ENCODE measurements around the gene CCDC85A.

The CCDC85A gene

DNA sequence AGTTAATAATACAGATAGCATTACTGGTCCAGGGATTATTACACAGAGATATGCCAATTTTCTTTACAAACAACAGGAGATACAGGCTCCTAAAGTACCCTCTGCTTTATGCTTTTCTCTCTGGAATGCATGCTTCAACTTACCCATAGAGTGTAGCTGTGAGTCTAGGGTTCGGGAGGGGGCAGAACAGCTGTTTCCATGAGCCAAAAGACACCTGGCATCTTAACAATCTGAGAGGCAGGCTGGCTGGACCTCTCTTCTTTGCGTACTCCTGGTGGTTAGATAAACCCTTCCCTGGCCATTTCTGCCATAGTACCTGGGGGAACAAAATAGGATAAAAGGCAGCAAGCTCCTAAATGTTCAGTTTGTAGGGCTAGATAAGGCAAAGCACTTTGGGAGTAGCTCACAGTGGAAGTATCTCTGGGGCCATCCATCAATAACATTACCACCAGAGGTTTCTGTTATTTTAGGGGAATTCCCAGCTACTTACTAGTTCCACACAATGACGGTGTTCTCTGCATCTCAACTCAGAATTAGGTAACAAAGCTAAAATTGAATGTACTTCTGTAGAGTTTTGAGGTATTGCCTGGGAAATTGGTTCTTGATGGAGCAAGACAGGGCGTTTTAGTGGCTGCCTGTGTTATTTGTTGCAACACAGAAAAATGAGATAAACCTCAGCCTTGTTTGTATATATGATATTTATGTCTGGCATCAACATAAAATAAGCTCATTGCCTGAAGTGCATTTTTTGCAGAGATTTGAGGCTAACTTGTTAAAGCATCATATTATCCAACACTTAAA is 6.2 kb upstream of the CCDC85A start:
- no peak for FAIRE-seq
- no peak for DNase-seq (ENCODE audit: insufficient read length, low spot score)
- TF ChIP-seq POLR2A (IDR thresholded peaks at IDR 0.05; ENCODE audit: low read depth, low read length): no peak

DNA sequence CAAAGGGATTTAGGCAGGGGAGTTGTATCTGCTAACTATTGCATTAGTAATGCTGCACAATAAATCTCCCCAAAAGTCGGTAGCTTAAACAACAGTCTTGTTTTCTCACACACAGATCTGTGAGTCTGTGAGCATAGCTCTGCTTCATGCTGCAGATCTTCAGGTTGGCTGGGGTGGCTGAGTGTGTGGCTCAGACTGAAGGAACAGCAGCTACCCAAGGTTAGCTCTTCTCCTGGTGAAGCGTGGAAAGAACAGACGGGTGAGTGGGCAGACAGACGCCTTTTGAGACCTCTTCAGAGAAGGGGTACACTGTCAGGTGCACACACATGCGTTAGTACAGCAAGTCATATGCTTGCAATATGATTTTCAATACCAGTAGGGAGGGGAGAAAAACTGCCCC is 3.9 kb upstream of the CCDC85A start:
- DNase-seq (ENCODE audit: insufficient read length, low spot score) (no peak), FAIRE-seq (no peak)
- no peak for TF ChIP-seq POLR2A (IDR thresholded peaks at IDR 0.05; ENCODE audit: low read depth, low read length)

DNA sequence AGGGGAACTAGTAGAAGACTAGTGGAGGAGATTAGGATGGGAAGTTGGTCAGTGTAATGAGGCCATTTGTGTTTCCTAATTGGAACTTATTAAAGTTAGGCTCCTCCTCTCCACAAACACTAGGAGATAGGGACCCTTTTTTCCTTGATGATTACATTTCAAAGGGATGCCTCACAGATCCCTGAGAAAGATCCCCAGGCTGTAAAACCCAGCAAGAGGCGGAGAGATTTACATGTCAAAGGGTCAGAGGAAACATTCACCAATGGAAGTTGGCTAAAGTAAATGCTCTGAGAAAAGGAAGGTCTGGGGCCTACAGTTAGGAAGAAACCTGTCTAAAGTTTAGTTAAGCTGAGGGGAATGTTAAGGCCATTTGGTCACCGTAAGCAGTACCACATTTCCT is 1.4 kb upstream of the CCDC85A start:
- DNase-seq (ENCODE audit: insufficient read length, low spot score) (no peak), FAIRE-seq (no peak)
- TF ChIP-seq POLR2A (IDR thresholded peaks at IDR 0.05; ENCODE audit: low read depth, low read length): no peak

DNA sequence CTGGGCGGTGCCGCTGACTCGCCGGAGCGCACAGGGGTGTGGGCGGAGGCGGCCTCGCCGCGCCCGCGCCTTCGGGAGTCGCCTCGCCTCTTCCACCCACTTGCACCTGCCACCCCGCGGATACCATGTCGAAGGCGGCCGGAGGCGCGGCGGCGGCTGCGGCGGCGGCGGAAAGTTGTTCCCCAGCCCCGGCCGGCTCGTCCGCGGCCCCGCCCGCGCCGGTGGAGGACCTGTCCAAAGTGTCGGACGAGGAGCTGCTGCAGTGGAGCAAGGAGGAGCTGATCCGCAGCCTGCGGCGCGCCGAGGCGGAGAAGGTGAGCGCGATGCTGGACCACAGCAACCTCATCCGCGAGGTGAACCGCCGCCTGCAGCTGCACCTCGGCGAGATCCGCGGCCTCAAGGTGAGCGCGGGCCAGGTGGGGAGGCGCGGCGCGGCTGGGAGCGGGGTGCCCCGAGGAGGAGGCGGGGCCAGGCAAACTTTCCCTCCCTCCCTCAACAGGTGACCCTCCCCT is 766 bp downstream of the CCDC85A start:
- FAIRE-seq: no peak
- peak; percentile 20 for DNase-seq (ENCODE audit: insufficient read length, low spot score)

DNA sequence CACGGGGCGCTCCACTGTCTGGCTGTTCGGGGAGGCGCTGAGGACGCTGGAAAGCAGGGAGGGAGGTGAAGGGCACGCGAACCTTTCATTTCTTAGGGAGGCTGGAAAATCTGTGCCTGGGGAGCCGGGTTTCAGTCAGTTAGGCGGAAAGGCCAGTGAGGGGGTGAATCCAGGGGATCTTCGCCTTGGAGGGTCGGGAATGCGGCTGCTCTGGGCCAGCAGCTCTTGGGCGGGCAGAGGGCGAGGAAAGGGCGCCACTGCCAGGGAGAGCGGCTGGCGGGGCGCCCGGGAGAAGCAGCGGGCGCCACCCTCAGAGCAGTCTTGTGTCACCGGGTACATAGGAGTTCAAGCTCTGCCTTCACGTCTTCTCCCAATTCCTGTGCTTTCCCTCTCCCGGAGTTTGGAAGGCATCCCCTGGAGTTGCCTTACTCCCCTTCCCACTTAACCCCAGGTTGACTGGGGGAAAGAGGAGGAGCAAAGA is 1.4 kb downstream of the CCDC85A start:
- no peak for TF ChIP-seq POLR2A (IDR thresholded peaks at IDR 0.05; ENCODE audit: low read depth, low read length)
- no peak for FAIRE-seq
- DNase-seq (ENCODE audit: insufficient read length, low spot score): peak; percentile 36

More for the DNA sequence above, 766 bp downstream of the CCDC85A start:
- TF ChIP-seq POLR2A (IDR thresholded peaks at IDR 0.05; ENCODE audit: low read depth, low read length): peak; percentile 33

DNA sequence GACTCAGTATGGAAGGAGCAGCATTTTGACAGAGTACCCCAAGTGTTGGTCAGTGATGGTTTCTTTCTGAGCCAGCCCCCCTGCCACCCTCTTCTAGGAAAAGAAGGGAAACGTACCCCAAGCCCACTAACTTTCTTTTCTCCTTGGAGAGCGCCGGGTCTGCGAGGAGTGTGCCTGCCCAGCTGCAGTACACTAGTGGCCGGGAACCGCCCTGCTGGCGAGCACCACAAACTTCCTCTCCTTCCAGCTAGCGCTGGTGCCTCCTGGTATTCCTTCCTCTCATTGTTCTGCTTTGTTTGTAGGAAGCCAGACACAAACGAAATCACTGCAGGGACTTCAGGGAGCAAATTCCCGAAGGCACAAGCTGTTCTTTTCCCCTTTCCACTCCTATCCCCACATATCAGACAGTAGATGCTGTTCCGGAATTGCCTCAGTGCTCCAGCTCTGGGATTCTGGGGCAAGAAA is 1.8 kb downstream of the CCDC85A start:
- peak; percentile 65 for DNase-seq (ENCODE audit: insufficient read length, low spot score)
- no peak for FAIRE-seq

DNA sequence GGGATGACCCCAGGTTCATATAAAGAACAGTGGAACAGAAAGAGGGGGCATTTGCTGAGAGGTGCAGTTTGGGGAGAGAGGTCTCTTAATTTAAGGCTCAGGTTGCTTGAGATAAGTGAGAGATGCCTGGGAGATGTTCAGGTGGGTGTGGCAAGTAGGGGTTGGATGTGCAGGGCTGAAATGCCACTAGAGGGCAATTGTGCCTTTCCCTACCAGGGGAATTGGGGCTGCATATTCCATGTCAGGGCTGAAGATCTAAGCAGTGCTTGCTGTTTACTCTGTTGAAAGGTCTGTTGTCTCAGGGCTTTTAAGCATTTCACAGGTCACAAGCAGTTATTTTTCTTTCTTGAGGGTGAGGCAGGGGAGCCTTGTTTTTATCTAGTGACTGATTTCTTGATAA is 7.8 kb downstream of the CCDC85A start:
- FAIRE-seq (no peak), DNase-seq (ENCODE audit: insufficient read length, low spot score) (peak; percentile 32)
- no peak for TF ChIP-seq POLR2A (IDR thresholded peaks at IDR 0.05; ENCODE audit: low read depth, low read length)

More for the DNA sequence above, 1.8 kb downstream of the CCDC85A start:
- peak; percentile 29; the same call in 1 of the 2 replicates for TF ChIP-seq POLR2A (IDR thresholded peaks at IDR 0.05; ENCODE audit: low read depth, low read length)

DNA sequence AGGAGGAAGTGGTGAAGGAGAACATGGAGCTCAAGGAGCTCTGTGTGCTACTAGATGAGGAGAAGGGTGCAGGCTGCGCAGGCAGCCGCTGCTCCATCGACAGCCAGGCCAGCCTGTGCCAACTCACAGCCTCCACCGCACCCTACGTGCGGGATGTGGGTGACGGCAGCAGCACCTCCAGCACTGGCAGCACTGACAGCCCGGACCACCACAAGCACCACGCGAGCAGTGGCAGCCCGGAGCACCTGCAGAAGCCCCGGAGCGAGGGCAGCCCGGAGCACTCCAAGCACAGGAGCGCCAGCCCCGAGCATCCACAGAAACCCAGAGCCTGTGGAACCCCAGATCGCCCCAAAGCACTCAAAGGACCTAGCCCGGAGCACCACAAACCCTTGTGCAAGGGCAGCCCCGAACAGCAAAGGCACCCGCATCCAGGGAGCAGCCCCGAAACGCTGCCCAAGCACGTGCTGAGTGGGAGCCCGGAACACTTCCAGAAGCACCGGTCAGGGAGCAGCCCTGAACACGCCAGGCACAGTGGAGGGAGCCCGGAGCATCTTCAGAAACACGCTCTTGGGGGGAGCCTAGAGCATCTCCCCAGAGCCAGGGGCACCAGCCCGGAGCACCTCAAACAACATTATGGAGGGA is 9.0 kb downstream of the CCDC85A start:
- FAIRE-seq (no peak), DNase-seq (ENCODE audit: insufficient read length, low spot score) (no peak)
- TF ChIP-seq POLR2A (IDR thresholded peaks at IDR 0.05; ENCODE audit: low read depth, low read length): no peak

DNA sequence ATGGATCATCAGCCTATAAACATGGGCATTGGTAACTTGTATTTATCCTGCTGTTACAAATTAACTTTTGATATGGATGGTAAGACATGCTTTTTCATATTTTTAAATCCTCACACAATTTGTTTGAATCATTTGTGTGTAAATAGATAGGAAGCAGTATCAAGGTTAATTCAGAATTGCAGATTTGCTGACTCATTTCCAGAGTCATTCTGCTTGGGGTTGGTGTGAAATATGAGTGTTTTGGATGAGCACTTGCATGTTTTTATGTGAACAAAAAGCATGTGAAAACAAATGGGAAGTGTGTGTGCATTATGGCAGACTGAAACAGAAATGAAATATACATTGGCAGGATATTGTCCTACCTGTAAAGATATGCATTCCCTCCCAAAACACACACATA is 11.8 kb downstream of the CCDC85A start:
- no peak for TF ChIP-seq POLR2A (IDR thresholded peaks at IDR 0.05; ENCODE audit: low read depth, low read length)
- DNase-seq (ENCODE audit: insufficient read length, low spot score) (no peak), FAIRE-seq (no peak)

DNA sequence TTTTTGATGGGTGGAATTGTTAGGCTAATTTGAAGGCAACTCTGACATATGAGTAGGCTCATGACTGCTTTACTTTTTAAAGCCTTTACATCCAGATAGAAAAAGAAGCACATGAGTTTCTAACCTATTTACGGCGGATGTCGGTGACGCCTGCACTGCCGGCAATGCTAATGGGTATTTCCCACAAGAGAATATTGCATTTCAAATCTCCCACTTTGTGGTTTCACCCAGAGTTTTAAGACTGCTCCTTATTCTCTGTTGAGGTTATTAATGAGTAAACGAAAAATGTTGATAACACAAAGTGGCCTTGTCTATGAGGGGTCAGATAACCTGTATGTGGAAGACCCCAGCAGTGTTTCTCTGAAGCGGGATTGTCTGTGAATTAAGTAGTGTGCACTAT is 14.0 kb downstream of the CCDC85A start:
- no peak for TF ChIP-seq POLR2A (IDR thresholded peaks at IDR 0.05; ENCODE audit: low read depth, low read length)
- DNase-seq (ENCODE audit: insufficient read length, low spot score): no peak
- no peak for FAIRE-seq

DNA sequence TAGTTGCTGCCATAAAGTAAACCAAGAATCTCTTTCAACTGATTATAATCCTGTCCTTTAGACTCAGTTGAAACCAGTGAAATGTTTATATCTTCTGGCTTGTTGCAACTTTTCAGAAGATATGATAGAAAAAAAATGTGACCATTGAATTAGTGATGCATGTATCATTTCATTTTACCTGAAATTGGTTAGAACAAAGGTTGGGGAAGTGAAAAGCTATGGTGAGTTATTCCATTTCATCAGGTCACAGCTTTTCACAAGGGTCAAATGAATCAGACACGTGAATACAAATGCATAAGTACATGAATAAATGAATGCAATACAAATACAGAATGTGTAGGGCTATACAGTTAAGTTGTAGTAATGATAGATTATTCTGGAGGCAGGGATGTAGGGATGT is 15.1 kb downstream of the CCDC85A start:
- DNase-seq (ENCODE audit: insufficient read length, low spot score) (no peak), FAIRE-seq (no peak)
- TF ChIP-seq POLR2A (IDR thresholded peaks at IDR 0.05; ENCODE audit: low read depth, low read length): no peak

DNA sequence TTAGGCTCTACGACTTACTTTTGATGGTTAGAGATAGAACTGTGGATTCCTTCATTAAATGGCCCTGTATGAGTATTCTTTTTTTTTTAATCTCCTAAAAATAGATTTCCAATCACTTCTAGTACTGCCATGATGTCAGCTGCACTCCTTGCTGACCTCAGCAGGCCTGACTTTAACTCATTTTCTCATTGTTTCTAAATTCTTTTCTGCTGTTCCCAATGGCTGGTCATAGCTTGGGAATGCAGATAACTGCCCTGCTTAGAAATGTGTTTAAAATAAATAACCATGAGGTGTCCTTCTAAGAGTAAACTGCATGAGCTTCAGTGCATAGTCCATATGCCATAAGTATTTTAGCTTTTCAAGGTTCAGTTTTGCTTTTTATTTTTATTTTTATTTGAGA is 15.7 kb downstream of the CCDC85A start:
- DNase-seq (ENCODE audit: insufficient read length, low spot score): no peak
- FAIRE-seq: no peak
- TF ChIP-seq POLR2A (IDR thresholded peaks at IDR 0.05; ENCODE audit: low read depth, low read length): no peak

DNA sequence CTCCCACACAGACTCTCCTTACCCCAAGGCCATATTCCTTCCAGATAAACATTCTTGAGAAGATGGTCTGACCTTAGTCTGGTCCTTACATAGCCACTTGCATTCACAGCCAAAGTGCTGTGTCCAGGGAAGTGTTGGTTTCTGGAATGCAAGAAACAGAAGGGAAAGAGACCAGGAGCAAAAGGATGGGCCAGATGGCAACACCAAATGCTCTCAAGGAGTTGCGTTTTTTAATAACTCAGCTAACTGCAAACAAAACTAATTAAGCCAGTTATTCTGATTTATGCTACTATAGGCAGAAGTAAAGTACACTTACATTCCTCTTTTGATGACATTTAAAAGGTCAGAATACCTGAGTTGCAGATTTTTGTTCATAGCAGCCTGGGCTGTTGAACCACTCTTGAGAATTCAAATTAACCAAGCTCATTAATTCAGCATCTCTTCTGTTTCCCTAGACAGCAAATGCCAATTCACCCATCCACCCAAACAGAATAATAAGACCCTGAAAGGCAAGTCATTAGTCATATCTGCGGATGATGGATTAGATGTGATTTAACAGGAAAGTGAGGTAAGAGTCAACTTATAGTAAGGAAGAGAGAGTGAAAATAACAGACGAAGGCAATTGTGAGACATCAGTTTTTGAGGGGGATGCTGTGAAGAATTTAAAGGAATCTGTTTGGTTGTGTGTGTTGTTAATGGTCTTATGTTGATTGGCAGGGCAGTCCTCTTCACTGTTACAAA is 18.8 kb downstream of the CCDC85A start:
- DNase-seq (ENCODE audit: insufficient read length, low spot score) (no peak), FAIRE-seq (no peak)
- no peak for TF ChIP-seq POLR2A (IDR thresholded peaks at IDR 0.05; ENCODE audit: low read depth, low read length)

DNA sequence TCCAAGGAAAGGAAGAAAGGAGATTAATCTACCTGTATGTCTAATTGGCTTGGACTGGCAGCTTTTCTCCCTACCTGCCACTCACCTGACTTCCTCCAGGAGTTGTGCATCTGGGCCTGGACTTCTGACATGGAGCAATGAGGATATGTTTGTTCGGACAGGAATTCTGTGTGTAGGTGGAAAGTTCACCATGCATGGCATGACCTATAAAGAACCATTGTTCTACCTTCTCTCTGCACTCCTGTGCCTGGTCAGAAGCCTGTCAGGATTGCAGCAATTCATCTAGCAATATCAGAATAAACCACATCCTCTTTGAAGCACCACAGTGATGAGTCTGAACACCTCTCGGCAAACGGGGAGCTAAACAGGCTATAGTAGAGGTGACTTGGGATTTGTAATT is 20.8 kb downstream of the CCDC85A start:
- DNase-seq (ENCODE audit: insufficient read length, low spot score): no peak
- no peak for FAIRE-seq
- no peak for TF ChIP-seq POLR2A (IDR thresholded peaks at IDR 0.05; ENCODE audit: low read depth, low read length)
